Hepatocyte (in vitro differentiated cells): ENCODE results near the gene JAKMIP1. TPM values are rescaled to one million over a fixed set of nuclear protein-coding genes. Genes with fewer than 3 reads are reported as not detected.

Experiments
- DNase-seq: peaks from one replicate; pipeline ENCODE4 v3.0.0-alpha.2; 2016; ENCODE audit warnings: low spot score
- H2AFZ ChIP-seq: fragments of 200-600 bp; sonication (generic); 2 replicates; pipeline ENCODE4 v1.6.0; 2016; ENCODE audit warnings: antibody characterized with exemption, mild to moderate bottlenecking
- H3K27ac ChIP-seq: fragments of 200-600 bp; sonication (generic); 2 replicates; pipeline ENCODE4 v1.5.1; 2016; ENCODE audit warnings: mild to moderate bottlenecking
- H3K27me3 ChIP-seq: fragments of 200-600 bp; sonication (generic); 2 replicates; pipeline ENCODE4 v1.6.1; 2016
- H3K36me3 ChIP-seq: fragments of 200-600 bp; sonication (generic); replicated peaks from 2 replicates; pipeline ENCODE4 v1.5.1; 2016; ENCODE audit warnings: low read depth; ENCODE audit not compliant: insufficient read depth
- H3K4me1 ChIP-seq: fragments of 200-600 bp; sonication (generic); 2 replicates; pipeline ENCODE4 v1.5.1; 2016; ENCODE audit warnings: mild to moderate bottlenecking, moderate library complexity; ENCODE audit not compliant: insufficient read depth
- H3K4me2 ChIP-seq: fragments of 200-600 bp; sonication (generic); 2 replicates; pipeline ENCODE4 v1.6.0; 2016
- H3K4me3 ChIP-seq: fragments of 200-600 bp; sonication (generic); 2 replicates; pipeline ENCODE4 v1.5.1; 2016; ENCODE audit warnings: mild to moderate bottlenecking
- H3K79me2 ChIP-seq: fragments of 200-600 bp; sonication (generic); 2 replicates; pipeline ENCODE4 v1.6.0; 2017; ENCODE audit warnings: mild to moderate bottlenecking
- H3K9me2 ChIP-seq: fragments of 200-600 bp; sonication (generic); replicated peaks from 2 replicates; pipeline ENCODE4 v1.6.0; 2017; ENCODE audit warnings: mild to moderate bottlenecking; ENCODE audit not compliant: insufficient read depth
- H3K9me3 ChIP-seq: fragments of 200-600 bp; sonication (generic); 2 replicates; pipeline ENCODE4 v1.5.1; 2016; ENCODE audit warnings: low read depth, mild to moderate bottlenecking
- H4K20me1 ChIP-seq: fragments of 200-600 bp; sonication (generic); 2 replicates; pipeline ENCODE4 v1.6.0; 2016; ENCODE audit warnings: mild to moderate bottlenecking; ENCODE audit not compliant: insufficient read depth, poor library complexity, severe bottlenecking
- CTCF ChIP-seq: fragments of 200-600 bp; sonication (generic); IDR thresholded peaks from 2 replicates; pipeline ENCODE4 v1.5.1; 2016; ENCODE audit warnings: antibody characterized with exemption, mild to moderate bottlenecking; ENCODE audit not compliant: poor library complexity
- EZH2 ChIP-seq: fragments of 200-600 bp; sonication (generic); IDR thresholded peaks from 2 replicates; pipeline ENCODE4 v1.6.1; 2016; ENCODE audit warnings: antibody characterized with exemption, mild to moderate bottlenecking, borderline replicate concordance
- EZH2phosphoT487 ChIP-seq: fragments of 200-600 bp; sonication (generic); IDR thresholded peaks from one replicate; pipeline ENCODE4 v1.6.1; 2018; ENCODE audit warnings: antibody characterized with exemption, mild to moderate bottlenecking, low read depth, moderate library complexity; ENCODE audit not compliant: unreplicated experiment, severe bottlenecking
- WGBS: methylation state at CpG from one replicate; pipeline ENCODE4 v1.1.6; 2016; ENCODE audit warnings: low lambda C conversion rate; ENCODE audit errors: missing lambda C conversion rate; 5-methylcytosine and 5-hydroxymethylcytosine counted together
- polyA plus RNA-seq: library from polyadenylated mRNA; unstranded; fragments of >200 nt; fragmentation: Nextera tagmentation; extraction: Ambion mirVana; gene quantifications from 2 replicates; pipeline ENCODE4 v1.2.1, GENCODE V29; 2016
- total RNA-seq: library from RNA; depleted of rRNA; stranded (reverse); fragments of >200 nt; gene quantifications from 2 replicates; pipeline ENCODE4 v1.2.3, GENCODE V29; 2014

The JAKMIP1 gene
- total and polyA plus RNA-seq, 2 experiments from 2014 or later: not detected

- DNase-seq: no peak
Observed at GRCh38 chr4:6031846-6032245, 168.5 kb downstream of the JAKMIP1 start.

GRCh38 chr4:6030679-6031078 lies 169.7 kb downstream of the JAKMIP1 start:
- peaks cover 5% of the 10 kb centered on the region for H3K27me3 ChIP-seq
- no peak for DNase-seq
- no peak for TF ChIP-seq EZH2
- no peak for TF ChIP-seq EZH2phosphoT487
- TF ChIP-seq CTCF: no peak
- H3K4me1 ChIP-seq: no peaks in the 10 kb centered on the region
- no peaks in the 10 kb centered on the region for H4K20me1 ChIP-seq
- no peak overlapping the region for H3K4me2 ChIP-seq
- H3K27ac ChIP-seq: no peak overlapping the region
- no peaks in the 10 kb centered on the region for H3K9me3 ChIP-seq
- H3K9me2 ChIP-seq: no peaks in the 10 kb centered on the region
- H3K4me3 ChIP-seq: no peak overlapping the region
- no peak overlapping the region for H2AFZ ChIP-seq
- no peaks in the 10 kb centered on the region for H3K79me2 ChIP-seq
- no peaks in the 10 kb centered on the region for H3K36me3 ChIP-seq
- WGBS: 88% methylated on average over 7 of the region's 7 CpGs

More at GRCh38 chr4:6031846-6032245, 168.5 kb downstream of the JAKMIP1 start:
- Histone ChIP-seq H4K20me1 (no peaks in the 10 kb centered on the region), H2AFZ (no peak overlapping the region), H3K9me3 (no peaks in the 10 kb centered on the region), H3K4me2 (no peak overlapping the region), H3K4me3 (no peak overlapping the region), H3K36me3 (no peaks in the 10 kb centered on the region), H3K9me2 (no peaks in the 10 kb centered on the region), H3K4me1 (no peaks in the 10 kb centered on the region), H3K79me2 (no peaks in the 10 kb centered on the region), H3K27me3 (peaks cover 5% of the 10 kb centered on the region), H3K27ac (no peak overlapping the region)
- no peak for TF ChIP-seq CTCF
- TF ChIP-seq EZH2phosphoT487: no peak
- no peak for TF ChIP-seq EZH2
- 74% methylated on average over 5 of the region's 5 CpGs for WGBS

GRCh38 chr4:6029254-6029653 lies 171.1 kb downstream of the JAKMIP1 start:
- H3K27ac ChIP-seq: no peak overlapping the region
- H3K4me3 ChIP-seq: no peak overlapping the region
- H3K27me3 ChIP-seq: peaks cover 5% of the 10 kb centered on the region
- H3K9me3 ChIP-seq: no peaks in the 10 kb centered on the region
- H2AFZ ChIP-seq: no peak overlapping the region
- no peak overlapping the region for H3K4me2 ChIP-seq
- H3K4me1 ChIP-seq: no peaks in the 10 kb centered on the region
- no peaks in the 10 kb centered on the region for H4K20me1 ChIP-seq
- WGBS: 84% methylated on average over 6 of the region's 6 CpGs
- no peaks in the 10 kb centered on the region for H3K79me2 ChIP-seq
- no peaks in the 10 kb centered on the region for H3K36me3 ChIP-seq
- TF ChIP-seq EZH2phosphoT487 (no peak), CTCF (no peak), EZH2 (no peak)
- DNase-seq: no peak
- H3K9me2 ChIP-seq: no peaks in the 10 kb centered on the region

GRCh38 chr4:6028168-6028567 lies 172.2 kb downstream of the JAKMIP1 start:
- no peaks in the 10 kb centered on the region for H3K9me2 ChIP-seq
- TF ChIP-seq EZH2 (no peak), CTCF (no peak), EZH2phosphoT487 (no peak)
- H3K27me3 ChIP-seq: peaks cover 5% of the 10 kb centered on the region
- H3K4me3 ChIP-seq: no peak overlapping the region
- no peak overlapping the region for H3K4me2 ChIP-seq
- H3K79me2 ChIP-seq: no peaks in the 10 kb centered on the region
- no peak for DNase-seq
- no peaks in the 10 kb centered on the region for H3K36me3 ChIP-seq
- no peaks in the 10 kb centered on the region for H3K4me1 ChIP-seq
- no peak overlapping the region for H3K27ac ChIP-seq
- H4K20me1 ChIP-seq: no peaks in the 10 kb centered on the region
- no peaks in the 10 kb centered on the region for H3K9me3 ChIP-seq
- WGBS: 81% methylated on average over 10 of the region's 10 CpGs
- no peak overlapping the region for H2AFZ ChIP-seq
